GM12878 (cell line): Measurements from ENCODE around the gene HNRNPAB. TPM values are rescaled to one million over a fixed set of nuclear protein-coding genes. Genes with fewer than 3 reads are reported as not detected.

Experiments
- ATAC-seq: fragments of 200-7000 bp; cut with Tn5 transposase; 3 replicates; pipeline ENCODE4 v1.9.1; 2020; ENCODE audit warnings: mild to moderate bottlenecking, moderate library complexity
- BruUV-seq: library from RNA; stranded (reverse); fragments of 400-500 nt; replicated peaks from 2 replicates; lab custom pipeline; 2021; lab: Mats Ljungman, UMichigan
- CTCF ChIA-PET: fragments of 300-600 bp; sonication (Branson Sonifier 250); formaldehyde crosslinking; extraction: SDS; loops from one replicate; lab custom pipeline; 2021; ENCODE audit warnings: inconsistent platforms; lab: Yijun Ruan, JAX
- POLR2A ChIA-PET: fragments of 350-600 bp; formaldehyde crosslinking; extraction: SDS; loops from one replicate; lab custom pipeline; 2021; ENCODE audit warnings: inconsistent platforms; lab: Charles Lee
- RAD21 ChIA-PET: fragments of 300-600 bp; sonication (Branson Sonifier 250); formaldehyde crosslinking; loops from one replicate; lab custom pipeline; 2023; ENCODE audit warnings: antibody characterized with exemption; ENCODE audit not compliant: unreplicated experiment; lab: Charles Lee
- SMC1A ChIA-PET: fragments of 300-600 bp; sonication (Branson Sonifier 250); formaldehyde crosslinking; loops from one replicate; lab custom pipeline; 2023; ENCODE audit not compliant: unreplicated experiment, uncharacterized antibody; lab: Charles Lee
- DNase-seq: peaks from one replicate; pipeline ENCODE4 v3.0.0-alpha.2; 2011; ENCODE audit warnings: low read depth, low spot score
- FAIRE-seq: peaks from 3 replicates; lab custom pipeline; 2011; peaks lifted over from hg19 to GRCh38; lab: Jason Lieb, UNC
- H2AFZ ChIP-seq: 2 replicates; pipeline ENCODE4 v1.6.0; 2011; ENCODE audit warnings: low read depth, low read length, control low read depth; ENCODE audit not compliant: control insufficient read depth
- H3K27ac ChIP-seq: 2 replicates; pipeline ENCODE4 v1.5.1; 2011; ENCODE audit warnings: control low read depth; ENCODE audit not compliant: control insufficient read depth, insufficient read depth
- H3K27me3 ChIP-seq, 2 experiments: replicated peaks in 1 of 2; 2 replicates each; pipeline versions ENCODE4 v1.6.0 to v1.6.1; 2011; ENCODE audit warnings: low read length in 1 of 2; ENCODE audit not compliant: control insufficient read depth in 2 of 2, insufficient read depth in 2 of 2
- H3K36me3 ChIP-seq, 2 experiments: 2 replicates each; pipeline ENCODE4 v1.5.1; 2011; ENCODE audit warnings: low read length in 1 of 2; ENCODE audit not compliant: control insufficient read depth in 2 of 2, insufficient read depth in 2 of 2
- H3K4me1 ChIP-seq: 2 replicates; pipeline ENCODE4 v1.6.1; 2011; ENCODE audit warnings: mild to moderate bottlenecking, low read length, moderate library complexity, mixed read lengths; ENCODE audit not compliant: control insufficient read depth, insufficient read depth
- H3K4me2 ChIP-seq: 2 replicates; pipeline ENCODE4 v1.6.0; 2011; ENCODE audit warnings: control low read depth; ENCODE audit not compliant: control insufficient read depth, insufficient read depth
- H3K4me3 ChIP-seq: fragments of 200-600 bp; sonication (generic); 2 replicates; pipeline ENCODE4 v1.5.1; 2016
- H3K79me2 ChIP-seq: 2 replicates; pipeline ENCODE4 v1.6.0; 2011; ENCODE audit warnings: low read length; ENCODE audit not compliant: control insufficient read depth, insufficient read depth
- H3K9ac ChIP-seq: 2 replicates; pipeline ENCODE4 v1.8.0; 2011; ENCODE audit warnings: low read length, control low read depth, mixed read lengths; ENCODE audit not compliant: control insufficient read depth, insufficient read depth
- H3K9me3 ChIP-seq: replicated peaks from 3 replicates; pipeline ENCODE4 v1.5.1; 2011; ENCODE audit warnings: mild to moderate bottlenecking, low read length; ENCODE audit not compliant: control insufficient read depth, insufficient read depth
- H4K20me1 ChIP-seq: 2 replicates; pipeline ENCODE4 v1.6.0; 2011; ENCODE audit not compliant: control insufficient read depth, insufficient read depth
- EP300 ChIP-seq, 2 experiments: fragments of 150-350 bp in 1 of 2; IDR thresholded peaks; 2 replicates each; pipeline ENCODE4 v1.6.1; 2011 to 2012; ENCODE audit warnings: low read depth in 2 of 2, low read length in 2 of 2, borderline replicate concordance in 1 of 2, improper control_type of control experiment in 1 of 2, inconsistent platforms in 1 of 2; ENCODE audit not compliant: control insufficient read depth in 1 of 2
- IRF5 ChIP-seq: fragments of 450-650 bp; IDR thresholded peaks from 2 replicates; pipeline ENCODE4 v1.6.1; 2017; ENCODE audit warnings: borderline replicate concordance
- KDM1A ChIP-seq: fragments of 200-600 bp; sonication (generic); IDR thresholded peaks from 2 replicates; pipeline ENCODE4 v1.6.1; 2016; ENCODE audit warnings: borderline replicate concordance
- MAX ChIP-seq: IDR thresholded peaks from 2 replicates; pipeline ENCODE4 v1.6.1; 2012; ENCODE audit warnings: low read depth, low read length, improper control_type of control experiment
- POLR2A ChIP-seq: IDR thresholded peaks from 2 replicates; pipeline ENCODE4 v1.6.1; 2011; ENCODE audit warnings: low read depth, mild to moderate bottlenecking, low read length
- PRDM15 ChIP-seq: fragments of 450-650 bp; formaldehyde crosslinking; IDR thresholded peaks from 2 replicates; pipeline ENCODE4 v1.4.0; 2020; ENCODE audit warnings: mild to moderate bottlenecking, moderate library complexity
- RELA ChIP-seq: fragments of 450-650 bp; IDR thresholded peaks from 2 replicates; pipeline ENCODE4 v1.8.0; 2014; ENCODE audit warnings: borderline replicate concordance; ENCODE audit not compliant: partially characterized antibody
- SP1 ChIP-seq: IDR thresholded peaks from one replicate; pipeline ENCODE4 v1.6.1; 2011; ENCODE audit warnings: low read depth, low read length
- SUZ12 ChIP-seq: fragments of 200-600 bp; sonication (generic); IDR thresholded peaks from one replicate; pipeline ENCODE4 v1.6.1; 2018; ENCODE audit warnings: antibody characterized with exemption, mild to moderate bottlenecking; ENCODE audit not compliant: unreplicated experiment
- USF2 ChIP-seq: IDR thresholded peaks from 2 replicates; pipeline ENCODE4 v1.6.1; 2011; ENCODE audit warnings: low read depth, low read length, improper control_type of control experiment, borderline replicate concordance
- ZZZ3 ChIP-seq: IDR thresholded peaks from 2 replicates; pipeline ENCODE4 v1.6.1; 2011; ENCODE audit warnings: low read depth; ENCODE audit not compliant: control insufficient read depth, insufficient read length
- WGBS: methylation state at CpG from one replicate; pipeline ENCODE4 v1.1.6; 2016; ENCODE audit warnings: low lambda C conversion rate; ENCODE audit not compliant: insufficient replicate concordance, insufficient coverage; ENCODE audit errors: missing lambda C conversion rate; 5-methylcytosine and 5-hydroxymethylcytosine counted together
- in situ Hi-C: fragments of 300-500 bp; cut with MboI; formaldehyde crosslinking; loops from 9 replicates; pipeline ENCODE4 v1.14.3; 2018; ENCODE audit warnings: mixed read lengths
- intact Hi-C: fragments of 100-400 bp; cut with micrococcal nuclease; formaldehyde crosslinking; loops from one replicate; pipeline ENCODE4 v1.14.2; 2022; ENCODE audit not compliant: unreplicated experiment
- polyA plus RNA-seq, 11 experiments: library from polyadenylated mRNA; depleted of rRNA in 4 of 11; unstranded in 6 of 11; stranded (reverse) in 5 of 11; fragments of >200 nt; fragmentation: Nextera tagmentation in 4 of 11; fragmentation: Illumina TruSeq in 1 of 11; extraction: Ambion mirVana in 4 of 11; extraction: Trizol in 1 of 11; gene quantifications; 1 replicate in 1 of 11; 2 replicates in 10 of 11; pipeline versions ENCODE4 v1.2.1 to v1.2.3, GENCODE V29; 2011 to 2016; ENCODE audit warnings: inconsistent platforms in 2 of 11, missing spikeins in 2 of 11, low read depth in 1 of 11
- total RNA-seq, 4 experiments: library from RNA; depleted of rRNA in 3 of 4; stranded (reverse); fragments of >200 nt in 3 of 4; fragmentation: Illumina TruSeq in 1 of 4; extraction: Trizol in 1 of 4; gene quantifications; 2 replicates each; pipeline versions ENCODE4 v1.2.1 to v1.2.3, GENCODE V29; 2013 to 2021

The HNRNPAB gene
- total and polyA plus RNA-seq, 10 of the 15 experiments (the other 5 are each of a cell fraction or from before 2014, with no cell fraction given): 42.3 to 330 (median 230) TPM

- DNase-seq (no peak), FAIRE-seq (no peak), ATAC-seq (no peak)
- Histone ChIP-seq H3K4me1 (no peaks in the 10 kb centered on the region), H3K36me3 (peaks cover 2 to 16% of the 10 kb centered on the region in 2 experiments; a peak in 3 of 4 replicates), H2AFZ (no peak overlapping the region), H3K27ac (no peak overlapping the region), H3K9ac (no peak overlapping the region), H3K9me3 (no peaks in the 10 kb centered on the region), H3K79me2 (no peaks in the 10 kb centered on the region; the same call in none of the 2 replicates), H4K20me1 (no peaks in the 10 kb centered on the region), H3K4me3 (no peak overlapping the region), H3K4me2 (no peak overlapping the region), H3K27me3 (no peaks in the 10 kb centered on the region)
- ChIA-PET POLR2A (no interaction called here), RAD21 (no interaction called here), SMC1A (no interaction called here), CTCF (no interaction called here)
- intact Hi-C loops (no loop called here), in situ Hi-C loops (no loop called here)
- TF ChIP-seq KDM1A (no peak), RELA (no peak), ZZZ3 (no peak), POLR2A (peak; percentile 48; the same call in 1 of the 2 replicates), USF2 (no peak), MAX (no peak)
- 97% methylated on average over 13 of the region's 13 CpGs for WGBS
- no TSS peak for BruUV-seq
These were observed 19.5 kb downstream of the HNRNPAB start for GRCh38 chr5:178223828-178224335.

GRCh38 chr5:178224403-178224802 is 20.1 kb downstream of the HNRNPAB start:
- intact Hi-C loops: no loop called here
- POLR2A ChIA-PET: no interaction called here
- Histone ChIP-seq H3K9ac (no peak overlapping the region), H4K20me1 (no peaks in the 10 kb centered on the region), H3K27me3 (no peaks in the 10 kb centered on the region), H3K4me2 (no peak overlapping the region), H3K79me2 (peaks cover under 1% of the 10 kb centered on the region), H3K4me3 (no peak overlapping the region), H3K36me3 (peaks cover 2 to 16% of the 10 kb centered on the region in 2 experiments; a peak in 3 of 4 replicates), H3K4me1 (no peaks in the 10 kb centered on the region), H3K27ac (no peak overlapping the region), H2AFZ (no peak overlapping the region), H3K9me3 (no peaks in the 10 kb centered on the region)
- RAD21 ChIA-PET: no interaction called here
- CTCF ChIA-PET: interaction anchor here (0.7 to 1.7 kb wide), 2 partner anchors 10 to 11 kb away, joined by 3 to 6 read pairs; no protein-coding TSS in a partner anchor
- BruUV-seq: no TSS peak
- 93% methylated on average over 17 of the region's 17 CpGs for WGBS
- no peak for FAIRE-seq
- in situ Hi-C loops: no loop called here
- SMC1A ChIA-PET: no interaction called here
- ATAC-seq: no peak
- DNase-seq: no peak
- TF ChIP-seq SP1 (no peak), EP300 (IDR thresholded peaks at IDR 0.05; ENCODE audit: borderline replicate concordance in 1 of 2, control insufficient read depth in 1 of 2, low read depth in 2 of 2, low read length in 2 of 2) (no peak), PRDM15 (CRISPR knock-in tag) (no peak), IRF5 (no peak), SUZ12 (no peak)
